GM10266 (cell line): ENCODE measurements around the gene TSPAN15.
"Not testable (repeated sequence)": the region's sequence is repeated elsewhere in the genome, so short reads cannot be mapped to it uniquely, and the experiment has no call there.

ENCODE experiments used
- DNase-seq: peaks from one replicate; pipeline ENCODE4 v3.0.0; 2012; ENCODE audit errors: extremely low spot score
- CTCF ChIP-seq: IDR thresholded peaks from 2 replicates; pipeline ENCODE4 v1.5.1; 2012; ENCODE audit warnings: mild to moderate bottlenecking, low read depth; ENCODE audit not compliant: control insufficient read depth, insufficient read depth; ENCODE audit errors: missing control alignments

The TSPAN15 gene

DNA sequence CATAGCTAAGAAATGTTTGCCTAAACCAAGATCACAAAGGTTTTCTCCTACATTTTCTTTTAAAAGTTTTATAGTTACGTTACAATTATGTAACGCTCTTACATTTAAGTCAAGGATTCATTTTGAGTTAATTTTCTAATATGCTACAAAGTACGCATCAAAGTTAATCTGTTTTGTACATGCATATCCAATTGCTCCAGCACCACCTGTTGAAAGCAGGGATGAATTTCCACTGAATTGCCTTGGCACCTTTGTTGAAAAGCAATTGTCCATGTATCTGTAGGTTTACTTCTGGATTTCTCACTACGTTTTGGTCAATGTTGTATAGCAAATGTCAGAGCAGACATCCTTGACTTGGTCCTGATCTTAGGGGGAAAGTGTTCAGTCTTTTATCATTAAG, 62.4 kb downstream of the TSPAN15 start:
- DNase-seq, result no peak

GRCh38 chr10:69515699-69516259, 64.5 kb downstream of the TSPAN15 start:
- DNase-seq, result peak; percentile 82
- peak; percentile 94 for TF ChIP-seq CTCF

More for the DNA sequence above, 62.4 kb downstream of the TSPAN15 start:
- no peak for TF ChIP-seq CTCF

- no peak for DNase-seq
- peak; percentile 30 for TF ChIP-seq CTCF
Measured at GRCh38 chr10:69516316-69516715, 65.1 kb downstream of the TSPAN15 start.

- no peak for TF ChIP-seq CTCF
- no peak for DNase-seq
Measured at GRCh38 chr10:69516796-69517195, 65.5 kb downstream of the TSPAN15 start.

- TF ChIP-seq CTCF, result no peak
Measured at GRCh38 chr10:69517271-69517848, 66.1 kb downstream of the TSPAN15 start.

DNA sequence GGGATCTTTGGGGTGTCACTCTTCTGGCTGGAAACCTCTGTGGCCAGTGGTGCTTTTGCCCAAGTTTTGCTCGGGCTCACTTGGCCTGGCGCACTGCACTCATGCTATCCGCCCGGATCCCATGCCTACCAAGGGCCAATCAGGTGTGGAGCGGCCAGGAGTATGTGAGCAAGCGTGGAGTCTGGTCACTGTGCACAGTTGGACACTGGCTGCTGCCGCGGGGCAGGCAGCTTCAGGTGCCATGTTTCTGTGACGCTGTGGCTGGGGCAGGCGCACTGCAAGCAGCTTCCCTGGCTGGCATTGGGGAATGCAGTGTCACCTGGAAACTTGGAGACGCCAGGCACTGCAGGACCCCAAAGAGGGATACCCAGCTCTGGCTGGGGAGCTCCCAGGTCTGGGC, 76.7 kb downstream of the TSPAN15 start:
- no peak for DNase-seq
- TF ChIP-seq CTCF, result no peak

More at GRCh38 chr10:69517271-69517848, 66.1 kb downstream of the TSPAN15 start:
- DNase-seq, result no peak

- no peak for DNase-seq
- TF ChIP-seq CTCF, result no peak
Measured at GRCh38 chr10:69533658-69534057, 82.4 kb downstream of the TSPAN15 start.

DNA sequence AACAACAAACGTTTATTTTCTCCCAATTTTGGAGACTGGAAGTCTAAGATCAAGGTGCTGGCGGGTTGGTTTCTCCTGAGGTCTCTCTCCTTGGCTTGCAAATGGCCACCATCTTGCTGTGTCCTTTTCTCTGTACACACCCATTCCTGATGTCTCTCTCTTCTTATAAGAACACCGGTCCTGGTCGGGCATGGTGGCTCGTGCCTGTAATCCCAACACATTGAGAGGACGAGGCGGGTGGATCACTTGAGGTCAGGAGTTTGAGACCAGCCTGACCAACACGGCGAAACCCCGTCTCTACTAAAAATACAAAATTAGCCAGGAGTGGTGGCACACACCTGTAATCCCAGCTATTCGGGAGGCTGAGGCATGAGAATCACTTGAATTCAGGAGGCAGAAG, 85.3 kb downstream of the TSPAN15 start:
- DNase-seq, result not testable (repeated sequence)
